Stomach (tissue), 9 donors: Measurements from ENCODE around the gene SCN8A. TPM values are rescaled to one million over a fixed set of nuclear protein-coding genes. Genes with fewer than 3 reads are reported as not detected.

ENCODE experiments used
- DNase-seq, 2 donors: peaks; one replicate each; pipeline versions ENCODE4 v3.0.0 to v3.0.0-alpha.2; 2013 to 2019
- H3K27ac ChIP-seq, 5 donors: fragments of 200-600 bp in 4 of 5; sonication (generic) in 4 of 5; one replicate each; pipeline ENCODE4 v1.5.1; 2013 to 2019; ENCODE audit warnings: mild to moderate bottlenecking in 1 of 5, moderate library complexity in 1 of 5
- H3K27me3 ChIP-seq, 3 donors: fragments of 200-600 bp; sonication (generic); one replicate each; pipeline ENCODE4 v1.5.1; 2017 to 2019; ENCODE audit warnings: mixed run types in 1 of 3
- H3K36me3 ChIP-seq, 4 donors: fragments of 200-600 bp; sonication (generic); 1 replicate in 3 of 4; 2 replicates in 1 of 4; pipeline ENCODE4 v1.5.1; 2016 to 2019
- H3K4me1 ChIP-seq, 4 donors: fragments of 200-600 bp; sonication (generic); one replicate each; pipeline ENCODE4 v1.5.1; 2016 to 2019
- H3K4me3 ChIP-seq, 4 donors: fragments of 200-600 bp; sonication (generic) in 3 of 4; one replicate each; pipeline ENCODE4 v1.5.1; 2016 to 2019; ENCODE audit warnings: mild to moderate bottlenecking in 1 of 4
- H3K9me3 ChIP-seq, 4 donors: fragments of 200-600 bp; sonication (generic); one replicate each; pipeline ENCODE4 v1.5.1; 2016 to 2019
- CTCF ChIP-seq, 7 experiments: fragments of 450-650 bp in 4 of 7; fragments of 200-600 bp in 3 of 7; sonication (generic) in 3 of 7; IDR thresholded peaks; one replicate each; pipeline ENCODE4 v1.5.1; 2016 to 2019; ENCODE audit warnings: antibody characterized with exemption in 7 of 7, control low read depth in 2 of 7, mild to moderate bottlenecking in 1 of 7
- EP300 ChIP-seq: sonication (generic); formaldehyde crosslinking; IDR thresholded peaks from one replicate; pipeline ENCODE4 v1.6.1; 2017; ENCODE audit warnings: antibody characterized with exemption
- POLR2A ChIP-seq, 4 donors: fragments of 450-650 bp; IDR thresholded peaks; one replicate each; pipeline ENCODE4 v1.6.1; 2016; ENCODE audit warnings: antibody characterized with exemption in 4 of 4, control low read depth in 2 of 4, mild to moderate bottlenecking in 1 of 4, moderate library complexity in 1 of 4
- POLR2AphosphoS5 ChIP-seq, 3 donors: sonication (generic); formaldehyde crosslinking; IDR thresholded peaks; one replicate each; pipeline ENCODE4 v1.6.1; 2016; ENCODE audit warnings: antibody characterized with exemption in 3 of 3
- WGBS, 5 donors: extraction: QIAGEN DNeasy Blood & Tissue Kit in 3 of 5; methylation state at CpG; one replicate each; pipeline versions ENCODE4 v1.1.5 to v1.1.7; 2013 to 2018; 5-methylcytosine and 5-hydroxymethylcytosine counted together
- intact Hi-C: fragments of 100-400 bp; cut with DNase I; formaldehyde crosslinking; loops from one replicate; pipeline ENCODE4 v1.15.1; 2023; ENCODE audit warnings: low total_unique reads
- polyA plus RNA-seq, 3 donors: library from polyadenylated mRNA; stranded (reverse); fragments of 200-250 nt; gene quantifications; one replicate each; pipeline ENCODE4 v1.2.3, GENCODE V29; 2013
- total RNA-seq, 5 donors: library from RNA; depleted of rRNA; stranded (reverse); fragments of >200 nt; gene quantifications; one replicate each; pipeline versions ENCODE4 v1.1.0 to v1.2.3, GENCODE V29; 2014 to 2016
- donor health status: healthy with polysubstance abuse.
- donor health status: Bipolar disorder and iron deficiency.
- donor health status: healthy.

The SCN8A gene
- total and polyA plus RNA-seq, 8 donors, result 0.08 to 19.6 (median 1.2) TPM

- Histone ChIP-seq H3K4me1 (peaks cover 0 to 7% (median 0%) of the 10 kb centered on the region in 4 donors), H3K27ac (no peak overlapping the region), H3K9me3 (no peaks in the 10 kb centered on the region), H3K4me3 (no peak overlapping the region), H3K36me3 (no peaks in the 10 kb centered on the region), H3K27me3 (no peaks in the 10 kb centered on the region)
- intact Hi-C loops, result no loop called here
- TF ChIP-seq CTCF (IDR thresholded peaks at IDR 0.05) (no peak), EP300 (no peak), POLR2A (IDR thresholded peaks at IDR 0.05) (no peak), POLR2AphosphoS5 (IDR thresholded peaks at IDR 0.05) (no peak)
- 94 to 100% (median 99%) methylated on average over 2 of the region's 2 CpGs for WGBS, 5 donors
- DNase-seq, result no peak
Observed at GRCh38 chr12:51773145-51773869, 182.3 kb downstream of the SCN8A start.

GRCh38 chr12:51774933-51775332 lies 183.9 kb downstream of the SCN8A start:
- no peak overlapping the region for H3K27ac ChIP-seq
- no peaks in the 10 kb centered on the region for H3K36me3 ChIP-seq
- H3K9me3 ChIP-seq, result no peaks in the 10 kb centered on the region
- intact Hi-C loops, result no loop called here
- no peaks in the 10 kb centered on the region for H3K27me3 ChIP-seq
- no peak for TF ChIP-seq CTCF (IDR thresholded peaks at IDR 0.05)
- TF ChIP-seq POLR2AphosphoS5 (IDR thresholded peaks at IDR 0.05), result no peak
- no peak for TF ChIP-seq EP300
- TF ChIP-seq POLR2A (IDR thresholded peaks at IDR 0.05), result no peak
- no peak overlapping the region for H3K4me3 ChIP-seq
- no peak for DNase-seq
- 69 to 87% (median 83%) methylated on average over 2 of the region's 2 CpGs for WGBS, 5 donors
- H3K4me1 ChIP-seq, result peaks cover 0 to 7% (median 0%) of the 10 kb centered on the region in 4 donors

- no peak overlapping the region for H3K4me3 ChIP-seq
- H3K27ac ChIP-seq, result no peak overlapping the region
- H3K27me3 ChIP-seq, result peaks cover 0 to 10% (median 0%) of the 10 kb centered on the region in 3 donors
- H3K4me1 ChIP-seq, result peaks cover 0 to 7% (median 0%) of the 10 kb centered on the region in 4 donors
- WGBS, 5 donors, result 48 to 55% (median 52%) methylated on average over 2 of the region's 2 CpGs
- DNase-seq, result no peak
- intact Hi-C loops, result no loop called here
- no peak for TF ChIP-seq POLR2AphosphoS5 (IDR thresholded peaks at IDR 0.05)
- H3K9me3 ChIP-seq, result no peaks in the 10 kb centered on the region
- H3K36me3 ChIP-seq, result no peaks in the 10 kb centered on the region
Observed at GRCh38 chr12:51777457-51777856, 186.4 kb downstream of the SCN8A start.

- no peak for TF ChIP-seq POLR2AphosphoS5 (IDR thresholded peaks at IDR 0.05)
- no peak for TF ChIP-seq CTCF (IDR thresholded peaks at IDR 0.05)
- TF ChIP-seq POLR2A (IDR thresholded peaks at IDR 0.05), result no peak
- no peak for TF ChIP-seq EP300
- Histone ChIP-seq H3K36me3 (no peaks in the 10 kb centered on the region), H3K9me3 (no peaks in the 10 kb centered on the region), H3K4me3 (no peak overlapping the region), H3K27me3 (peaks cover 0 to 13% (median 0%) of the 10 kb centered on the region in 3 donors), H3K27ac (no peak overlapping the region), H3K4me1 (peaks cover 0 to 7% (median 0%) of the 10 kb centered on the region in 4 donors)
- DNase-seq, result no peak
- intact Hi-C loops, result no loop called here
- WGBS, 5 donors, result 85 to 92% (median 87%) methylated on average over 3 of the region's 3 CpGs
Observed at GRCh38 chr12:51777973-51778372, 186.9 kb downstream of the SCN8A start.

GRCh38 chr12:51779876-51780275 lies 188.8 kb downstream of the SCN8A start:
- peaks cover 0 to 13% (median 0%) of the 10 kb centered on the region in 3 donors for H3K27me3 ChIP-seq
- H3K36me3 ChIP-seq, result no peaks in the 10 kb centered on the region
- intact Hi-C loops, result no loop called here
- H3K4me1 ChIP-seq, result peaks cover 0 to 7% (median 0%) of the 10 kb centered on the region in 4 donors
- H3K4me3 ChIP-seq, result no peak overlapping the region
- no peak for DNase-seq
- WGBS, 5 donors, result 82 to 93% (median 88%) methylated on average over 5 of the region's 5 CpGs
- no peaks in the 10 kb centered on the region for H3K9me3 ChIP-seq
- H3K27ac ChIP-seq, result no peak overlapping the region
- TF ChIP-seq EP300 (no peak), POLR2AphosphoS5 (IDR thresholded peaks at IDR 0.05) (no peak), POLR2A (IDR thresholded peaks at IDR 0.05) (no peak), CTCF (IDR thresholded peaks at IDR 0.05) (no peak)
